Trophoblast cell (in vitro differentiated cells and primary cell): ENCODE data around the gene NTSR1.

Experiments used
- DNase-seq, 2 donors: peaks; one replicate each; pipeline ENCODE4 v3.0.0-alpha.2; 2016
- H2AFZ ChIP-seq: 2 replicates; pipeline ENCODE4 v1.6.1; 2013; ENCODE audit warnings: low read length, moderate library complexity, mild to moderate bottlenecking; ENCODE audit not compliant: insufficient read depth, poor library complexity
- H2AK5ac ChIP-seq: 2 replicates; pipeline ENCODE4 v1.6.1; 2013; ENCODE audit warnings: mild to moderate bottlenecking, low read length
- H2BK120ac ChIP-seq: 2 replicates; pipeline ENCODE4 v1.6.1; 2013; ENCODE audit warnings: low read length, mild to moderate bottlenecking, moderate library complexity; ENCODE audit not compliant: insufficient read depth, poor library complexity
- H2BK12ac ChIP-seq: 2 replicates; pipeline ENCODE4 v1.6.1; 2013; ENCODE audit warnings: mild to moderate bottlenecking, low read length, moderate library complexity
- H2BK5ac ChIP-seq: 2 replicates; pipeline ENCODE4 v1.6.1; 2013; ENCODE audit warnings: low read length, low read depth, moderate library complexity, mild to moderate bottlenecking; ENCODE audit not compliant: poor library complexity
- H3K14ac ChIP-seq: 2 replicates; pipeline ENCODE4 v1.6.1; 2013; ENCODE audit warnings: mild to moderate bottlenecking, low read length
- H3K18ac ChIP-seq: 2 replicates; pipeline ENCODE4 v1.6.1; 2013; ENCODE audit warnings: mild to moderate bottlenecking, low read length
- H3K23ac ChIP-seq: 2 replicates; pipeline ENCODE4 v1.6.1; 2013; ENCODE audit warnings: low read length
- H3K27ac ChIP-seq: 2 replicates; pipeline ENCODE4 v1.5.1; 2013; ENCODE audit warnings: low read depth, mild to moderate bottlenecking, inconsistent platforms, low read length, moderate library complexity
- H3K27me3 ChIP-seq: 2 replicates; pipeline ENCODE4 v1.6.1; 2013; ENCODE audit warnings: inconsistent platforms, mild to moderate bottlenecking, low read length, moderate library complexity; ENCODE audit not compliant: insufficient read depth
- H3K36me3 ChIP-seq, 2 experiments: 1 replicate in 1 of 2; 2 replicates in 1 of 2; pipeline ENCODE4 v1.6.1; 2013; ENCODE audit warnings: low read length in 2 of 2, mild to moderate bottlenecking in 2 of 2, moderate library complexity in 1 of 2; ENCODE audit not compliant: insufficient read depth in 2 of 2, control insufficient read depth in 1 of 2
- H3K4ac ChIP-seq: 2 replicates; pipeline ENCODE4 v1.6.1; 2013; ENCODE audit warnings: low read depth, mild to moderate bottlenecking, low read length, moderate library complexity
- H3K4me1 ChIP-seq, 2 experiments: 1 replicate in 1 of 2; 2 replicates in 1 of 2; pipeline ENCODE4 v1.6.1; 2013; ENCODE audit warnings: low read length in 2 of 2, mild to moderate bottlenecking in 2 of 2, moderate library complexity in 1 of 2; ENCODE audit not compliant: insufficient read depth in 2 of 2, control insufficient read depth in 1 of 2
- H3K4me2 ChIP-seq: 2 replicates; pipeline ENCODE4 v1.6.1; 2013; ENCODE audit warnings: inconsistent platforms, mild to moderate bottlenecking, low read length, moderate library complexity
- H3K4me3 ChIP-seq: 2 replicates; pipeline ENCODE4 v1.5.1; 2013; ENCODE audit warnings: mild to moderate bottlenecking, low read depth, low read length, inconsistent platforms
- H3K79me1 ChIP-seq: one replicate; pipeline ENCODE4 v1.6.1; 2013; ENCODE audit warnings: low read length
- H3K79me2 ChIP-seq: 2 replicates; pipeline ENCODE4 v1.6.1; 2013; ENCODE audit warnings: low read length, mild to moderate bottlenecking; ENCODE audit not compliant: control insufficient read depth, insufficient read depth, poor library complexity
- H3K9ac ChIP-seq: 2 replicates; pipeline ENCODE4 v1.6.1; 2013; ENCODE audit warnings: mild to moderate bottlenecking, low read length
- H3K9me3 ChIP-seq: 2 replicates; pipeline ENCODE4 v1.6.1; 2013; ENCODE audit warnings: low read depth, mild to moderate bottlenecking, control low read depth, inconsistent platforms, low read length; ENCODE audit not compliant: insufficient read depth
- H4K12ac ChIP-seq: 2 replicates; pipeline ENCODE4 v1.6.1; 2013; ENCODE audit warnings: low read depth, mild to moderate bottlenecking, low read length, moderate library complexity
- H4K8ac ChIP-seq: 2 replicates; pipeline ENCODE4 v1.6.1; 2013; ENCODE audit warnings: low read depth, mild to moderate bottlenecking, low read length, moderate library complexity
- H4K91ac ChIP-seq: one replicate; pipeline ENCODE4 v1.6.1; 2013; ENCODE audit warnings: low read depth, mild to moderate bottlenecking, low read length, moderate library complexity
- WGBS: extraction: QIAGEN DNeasy Blood & Tissue Kit; methylation state at CpG from one replicate; pipeline ENCODE4 v1.1.7; 2013; ENCODE audit warnings: missing lambda C conversion rate; ENCODE audit not compliant: insufficient read length, insufficient coverage; ENCODE audit errors: extremely low coverage; 5-methylcytosine and 5-hydroxymethylcytosine counted together

NTSR1 gene

DNA sequence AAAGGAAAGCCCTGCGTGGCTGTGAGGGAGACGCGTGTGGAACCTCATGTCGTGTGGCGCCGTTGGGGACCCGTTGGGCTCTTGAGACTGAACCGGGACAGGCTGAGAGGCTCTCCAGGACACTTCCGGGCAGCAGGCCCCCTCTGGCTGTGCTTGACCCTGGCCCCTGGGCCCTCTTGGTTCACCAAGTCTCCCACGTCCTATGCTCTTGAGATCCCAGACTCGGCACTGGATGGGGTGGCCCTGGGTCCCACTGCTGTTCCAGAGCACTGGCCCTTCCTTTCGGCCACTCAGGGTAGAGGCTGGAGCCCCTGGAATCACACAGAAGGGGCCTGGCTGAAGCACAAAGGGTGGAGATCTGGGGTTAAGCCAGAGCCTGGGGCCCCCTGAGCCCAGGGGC is 30.4 kb downstream of the NTSR1 start:
- Histone ChIP-seq H3K9me3 (peaks cover 3% of the 10 kb centered on the region), H3K9ac (no peak overlapping the region), H3K4ac (no peak overlapping the region), H4K12ac (no peak overlapping the region), H3K18ac (no peak overlapping the region), H3K4me2 (no peak overlapping the region), H4K8ac (no peak overlapping the region), H3K4me3 (no peak overlapping the region), H3K27ac (no peak overlapping the region), H2AFZ (no peak overlapping the region), H3K36me3 (no peaks in the 10 kb centered on the region), H3K14ac (no peak overlapping the region), H2BK5ac (no peak overlapping the region), H3K27me3 (no peaks in the 10 kb centered on the region), H3K23ac (no peak overlapping the region), H3K79me2 (no peaks in the 10 kb centered on the region), H3K79me1 (no peaks in the 10 kb centered on the region), H2BK120ac (no peak overlapping the region), H4K91ac (no peak overlapping the region), H3K4me1 (no peaks in the 10 kb centered on the region), H2BK12ac (no peak overlapping the region), H2AK5ac (no peak overlapping the region)
- no CpG with 5 or more reads among the region's 12 CpGs for WGBS
- DNase-seq, result no peak

- WGBS, result no CpG with 5 or more reads among the region's 32 CpGs
- Histone ChIP-seq H3K4ac (no peak overlapping the region), H2AFZ (no peak overlapping the region), H3K23ac (no peak overlapping the region), H4K91ac (no peak overlapping the region), H3K79me1 (no peaks in the 10 kb centered on the region), H4K12ac (no peak overlapping the region), H3K14ac (no peak overlapping the region), H3K36me3 (no peaks in the 10 kb centered on the region), H3K79me2 (no peaks in the 10 kb centered on the region), H2BK12ac (no peak overlapping the region), H3K27me3 (no peaks in the 10 kb centered on the region), H3K18ac (no peak overlapping the region), H2BK5ac (no peak overlapping the region), H3K4me2 (no peak overlapping the region), H3K9me3 (peaks cover 3% of the 10 kb centered on the region), H3K27ac (no peak overlapping the region), H3K4me3 (no peak overlapping the region), H2AK5ac (no peak overlapping the region), H2BK120ac (no peak overlapping the region), H4K8ac (no peak overlapping the region), H3K9ac (no peak overlapping the region), H3K4me1 (no peaks in the 10 kb centered on the region)
- no peak for DNase-seq
These were observed 31.1 kb downstream of the NTSR1 start for GRCh38 chr20:62739581-62740285.

- Histone ChIP-seq H3K79me1 (no peaks in the 10 kb centered on the region), H2AFZ (no peak overlapping the region), H3K9me3 (peaks cover 3% of the 10 kb centered on the region), H3K4ac (no peak overlapping the region), H3K4me1 (no peaks in the 10 kb centered on the region), H2BK12ac (no peak overlapping the region), H3K18ac (no peak overlapping the region), H3K9ac (no peak overlapping the region), H2BK120ac (no peak overlapping the region), H2BK5ac (no peak overlapping the region), H3K4me2 (no peak overlapping the region), H3K79me2 (no peaks in the 10 kb centered on the region), H3K27ac (no peak overlapping the region), H3K36me3 (no peaks in the 10 kb centered on the region), H4K8ac (no peak overlapping the region), H3K27me3 (no peaks in the 10 kb centered on the region), H4K91ac (no peak overlapping the region), H4K12ac (no peak overlapping the region), H3K14ac (no peak overlapping the region), H3K4me3 (no peak overlapping the region), H3K23ac (no peak overlapping the region), H2AK5ac (no peak overlapping the region)
- DNase-seq, result peak; percentile 12 to 29
- WGBS, result no CpG with 5 or more reads among the region's 28 CpGs
These were observed 31.9 kb downstream of the NTSR1 start for GRCh38 chr20:62740286-62741141.

GRCh38 chr20:62741191-62741691 is 32.6 kb downstream of the NTSR1 start:
- Histone ChIP-seq H3K4ac (no peak overlapping the region), H3K9me3 (peaks cover 3% of the 10 kb centered on the region), H4K8ac (no peak overlapping the region), H3K4me1 (no peaks in the 10 kb centered on the region), H3K79me1 (no peaks in the 10 kb centered on the region), H3K14ac (no peak overlapping the region), H2BK5ac (no peak overlapping the region), H3K4me2 (no peak overlapping the region), H3K27ac (no peak overlapping the region), H3K4me3 (no peak overlapping the region), H3K36me3 (no peaks in the 10 kb centered on the region), H3K23ac (no peak overlapping the region), H3K18ac (no peak overlapping the region), H2AK5ac (no peak overlapping the region), H2AFZ (no peak overlapping the region), H2BK12ac (no peak overlapping the region), H3K9ac (no peak overlapping the region), H3K27me3 (no peaks in the 10 kb centered on the region), H4K12ac (no peak overlapping the region), H2BK120ac (no peak overlapping the region), H4K91ac (no peak overlapping the region), H3K79me2 (no peaks in the 10 kb centered on the region)
- no CpG with 5 or more reads among the region's 9 CpGs for WGBS
- DNase-seq, result no peak
